Measurements from ENCODE around the gene FCN1.
"Not testable (repeated sequence)": the region's sequence is repeated elsewhere in the genome, so short reads cannot be mapped to it uniquely, and the experiment has no call there.

The FCN1 gene

GRCh38 chr9:134870746-134871662, 46.7 kb downstream of the FCN1 start:
- DNase-seq = no peak

GRCh38 chr9:134870301-134870694, 47.4 kb downstream of the FCN1 start:
- no peak for DNase-seq

GRCh38 chr9:134869554-134870300, 48.0 kb downstream of the FCN1 start:
- no peak for DNase-seq

GRCh38 chr9:134868751-134869553, 48.8 kb downstream of the FCN1 start:
- no peak for DNase-seq

- DNase-seq = no peak
Measured at GRCh38 chr9:134867917-134868750, 49.6 kb downstream of the FCN1 start.

- DNase-seq = no peak
Measured at GRCh38 chr9:134864821-134865190, 52.9 kb downstream of the FCN1 start.

GRCh38 chr9:134863941-134864820, 53.5 kb downstream of the FCN1 start:
- DNase-seq = no peak

GRCh38 chr9:134863306-134863902, 54.3 kb downstream of the FCN1 start:
- no peak for DNase-seq

- DNase-seq = no peak
Measured at GRCh38 chr9:134861595-134862334, 55.9 kb downstream of the FCN1 start.

GRCh38 chr9:134860510-134860909, 57.2 kb downstream of the FCN1 start:
- DNase-seq = no peak

GRCh38 chr9:134858051-134858841, 59.5 kb downstream of the FCN1 start:
- no peak for DNase-seq

- DNase-seq = not testable (repeated sequence)
Measured at GRCh38 chr9:134857451-134857850, 60.3 kb downstream of the FCN1 start.

GRCh38 chr9:134855900-134856377, 61.8 kb downstream of the FCN1 start:
- DNase-seq = peak; percentile 30
